Activated naive CD4-positive, alpha-beta T cell treated with anti-CD3 and anti-CD28 coated beads for 36 hours (primary cell): ENCODE data around the gene KIF1C. TPM values are rescaled to one million over a fixed set of nuclear protein-coding genes. Genes with fewer than 3 reads are reported as not detected.
A peak's percentile ranks its signal among the peaks of the same experiment; 100 is the strongest.

ENCODE experiments used
- CTCF ChIA-PET: fragments of 350-600 bp; sonication (Branson Sonifier 250); formaldehyde crosslinking; loops from one replicate; lab custom pipeline; 2021; ENCODE audit warnings: antibody characterized with exemption; lab: Charles Lee
- DNase-seq: peaks from one replicate; pipeline ENCODE4 v3.0.0-alpha.2; 2020
- H3K27ac Mint-ChIP-seq: one replicate; pipeline ENCODE4 v1.8.0; 2021; ENCODE audit warnings: mild to moderate bottlenecking, mixed read lengths
- H3K27me3 Mint-ChIP-seq: one replicate; pipeline ENCODE4 v1.8.0; 2021; ENCODE audit warnings: low read depth, mixed read lengths
- H3K36me3 Mint-ChIP-seq: one replicate; pipeline ENCODE4 v1.8.0; 2021; ENCODE audit warnings: low read depth, mixed read lengths
- H3K4me1 Mint-ChIP-seq: one replicate; pipeline ENCODE4 v1.8.0; 2021; ENCODE audit warnings: low read depth, mixed read lengths
- H3K4me3 Mint-ChIP-seq: one replicate; pipeline ENCODE4 v1.8.0; 2021; ENCODE audit warnings: mild to moderate bottlenecking, moderate library complexity, mixed read lengths
- H3K9me3 Mint-ChIP-seq: one replicate; pipeline ENCODE4 v1.8.0; 2021; ENCODE audit warnings: mixed read lengths
- intact Hi-C: fragments of 100-400 bp; cut with micrococcal nuclease; formaldehyde crosslinking; loops from one replicate; pipeline ENCODE4 v1.15.1; 2023
- total RNA-seq, 2 experiments: library from RNA; stranded (reverse); gene quantifications; one replicate each; pipeline ENCODE4 v1.2.3, GENCODE V29; 2021

Gene KIF1C
- total RNA-seq, 2 experiments from 2014 or later = 30.5 to 31.1 TPM

DNA sequence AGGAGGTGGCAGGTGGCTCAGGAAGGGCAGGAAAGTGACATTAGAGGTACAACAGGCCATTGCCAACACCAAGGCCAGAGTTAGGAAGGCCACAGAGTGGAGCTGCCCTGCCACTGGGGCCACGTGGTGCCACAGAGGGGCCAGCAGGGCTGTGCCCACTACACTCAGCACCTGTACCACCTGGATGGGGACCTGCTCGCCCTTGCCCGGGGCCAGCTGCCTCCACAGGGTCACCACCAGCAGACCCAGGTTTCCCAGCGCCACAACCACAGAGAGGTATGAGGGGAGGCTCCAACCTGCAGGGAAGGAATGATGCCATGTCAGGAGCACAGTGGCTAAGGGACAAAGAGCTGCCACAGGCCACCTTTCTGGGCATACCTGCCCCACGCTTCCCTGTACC is 36.3 kb downstream of the KIF1C start:
- Mint-ChIP-seq H3K9me3 (no peaks in the 10 kb centered on the region), H3K4me1 (peaks cover 14% of the 10 kb centered on the region), H3K27me3 (peaks cover 2% of the 10 kb centered on the region), H3K36me3 (no peaks in the 10 kb centered on the region), H3K4me3 (no peak overlapping the region), H3K27ac (no peak overlapping the region)
- DNase-seq = no peak
- intact Hi-C loops = no loop called here
- CTCF ChIA-PET = interaction anchor here (0.6 to 3.1 kb wide), 2 partner anchors 28 to 34 kb away, joined by 4 to 17 read pairs; no protein-coding TSS in a partner anchor

GRCh38 chr17:5034651-5035050 is 36.9 kb downstream of the KIF1C start:
- intact Hi-C loops = no loop called here
- Mint-ChIP-seq H3K27me3 (peaks cover 2% of the 10 kb centered on the region), H3K4me1 (peaks cover 14% of the 10 kb centered on the region), H3K4me3 (no peak overlapping the region), H3K27ac (no peak overlapping the region), H3K36me3 (no peaks in the 10 kb centered on the region), H3K9me3 (no peaks in the 10 kb centered on the region)
- CTCF ChIA-PET = interaction anchor here (0.6 to 3.1 kb wide), 2 partner anchors 27 to 33 kb away, joined by 4 to 17 read pairs; no protein-coding TSS in a partner anchor
- no peak for DNase-seq

GRCh38 chr17:5035315-5035714 is 37.6 kb downstream of the KIF1C start, which contains the start of gene SLC52A1:
TSS of gene SLC52A1 (minus strand) at chr17:5035426. CDS start at chr17:5034606, 820 bp downstream.
- H3K36me3 Mint-ChIP-seq = no peaks in the 10 kb centered on the region
- intact Hi-C loops = no loop called here
- H3K9me3 Mint-ChIP-seq = no peaks in the 10 kb centered on the region
- H3K27me3 Mint-ChIP-seq = peaks cover 2% of the 10 kb centered on the region
- H3K27ac Mint-ChIP-seq = no peak within 1 kb of the TSS
- no peak for DNase-seq
- H3K4me1 Mint-ChIP-seq = peaks cover 14% of the 10 kb centered on the region
- CTCF ChIA-PET = interaction anchor here (3.1 kb wide), 1 partner anchor 26 kb away, joined by 17 read pairs; no protein-coding TSS in a partner anchor
- H3K4me3 Mint-ChIP-seq = no peak within 1 kb of the TSS

GRCh38 chr17:5042157-5043022 is 44.6 kb downstream of the KIF1C start:
- no peaks in the 10 kb centered on the region for H3K9me3 Mint-ChIP-seq
- peak overlapping the region; percentile 77 for H3K4me3 Mint-ChIP-seq
- H3K27me3 Mint-ChIP-seq = no peaks in the 10 kb centered on the region
- peak; percentile 49 for DNase-seq
- no peaks in the 10 kb centered on the region for H3K36me3 Mint-ChIP-seq
- CTCF ChIA-PET = interaction anchor here (0.7 to 1.1 kb wide), 3 partner anchors 11 to 19 kb away, joined by 3 to 6 read pairs (median 4); no protein-coding TSS in a partner anchor
- H3K27ac Mint-ChIP-seq = peak overlapping the region; percentile 86
- intact Hi-C loops = loop anchor here (1.0 kb wide), 1 partner anchor 11 kb away; no protein-coding TSS in a partner anchor
- H3K4me1 Mint-ChIP-seq = peaks cover 34% of the 10 kb centered on the region

GRCh38 chr17:5043524-5043923 is 45.8 kb downstream of the KIF1C start:
- no peaks in the 10 kb centered on the region for H3K9me3 Mint-ChIP-seq
- DNase-seq = no peak
- H3K27me3 Mint-ChIP-seq = no peaks in the 10 kb centered on the region
- H3K4me3 Mint-ChIP-seq = no peak overlapping the region
- CTCF ChIA-PET = no interaction called here
- peaks cover 44% of the 10 kb centered on the region for H3K4me1 Mint-ChIP-seq
- H3K36me3 Mint-ChIP-seq = no peaks in the 10 kb centered on the region
- intact Hi-C loops = no loop called here
- no peak overlapping the region for H3K27ac Mint-ChIP-seq

GRCh38 chr17:5044630-5045029 is 46.9 kb downstream of the KIF1C start:
- intact Hi-C loops = no loop called here
- CTCF ChIA-PET = interaction anchor here (0.5 to 3.3 kb wide), 2 partner anchors 17 to 18 kb away, joined by 4 to 14 read pairs; no protein-coding TSS in a partner anchor
- no peak for DNase-seq
- peaks cover 54% of the 10 kb centered on the region for H3K4me1 Mint-ChIP-seq
- H3K36me3 Mint-ChIP-seq = no peaks in the 10 kb centered on the region
- no peaks in the 10 kb centered on the region for H3K9me3 Mint-ChIP-seq
- H3K27me3 Mint-ChIP-seq = no peaks in the 10 kb centered on the region
- no peak overlapping the region for H3K27ac Mint-ChIP-seq
- no peak overlapping the region for H3K4me3 Mint-ChIP-seq

- DNase-seq = no peak
- H3K27me3 Mint-ChIP-seq = no peaks in the 10 kb centered on the region
- intact Hi-C loops = no loop called here
- H3K4me1 Mint-ChIP-seq = peaks cover 57% of the 10 kb centered on the region
- no peak overlapping the region for H3K27ac Mint-ChIP-seq
- CTCF ChIA-PET = interaction anchor here (0.6 to 3.3 kb wide), 5 partner anchors 9 to 87 kb away, joined by 3 to 14 read pairs (median 3); no protein-coding TSS in a partner anchor
- no peak overlapping the region for H3K4me3 Mint-ChIP-seq
- no peaks in the 10 kb centered on the region for H3K9me3 Mint-ChIP-seq
- no peaks in the 10 kb centered on the region for H3K36me3 Mint-ChIP-seq
These were observed 47.7 kb downstream of the KIF1C start for GRCh38 chr17:5045496-5045895.

- no peaks in the 10 kb centered on the region for H3K36me3 Mint-ChIP-seq
- H3K27ac Mint-ChIP-seq = peak overlapping the region; percentile 50
- intact Hi-C loops = no loop called here
- no peaks in the 10 kb centered on the region for H3K27me3 Mint-ChIP-seq
- no peak for DNase-seq
- no peak overlapping the region for H3K4me3 Mint-ChIP-seq
- no peaks in the 10 kb centered on the region for H3K9me3 Mint-ChIP-seq
- peaks cover 51% of the 10 kb centered on the region for H3K4me1 Mint-ChIP-seq
- CTCF ChIA-PET = interaction anchor here (0.6 to 1.2 kb wide), 4 partner anchors 9 to 19 kb away, joined by 3 to 5 read pairs (median 4); no protein-coding TSS in a partner anchor
These were observed 49.7 kb downstream of the KIF1C start for GRCh38 chr17:5047446-5047845.

- Mint-ChIP-seq H3K27me3 (no peaks in the 10 kb centered on the region), H3K4me1 (peaks cover 43% of the 10 kb centered on the region), H3K36me3 (no peaks in the 10 kb centered on the region), H3K9me3 (no peaks in the 10 kb centered on the region), H3K27ac (peak overlapping the region; percentile 2), H3K4me3 (no peak overlapping the region)
- intact Hi-C loops = no loop called here
- CTCF ChIA-PET = interaction anchor here (0.6 to 1.7 kb wide), 6 partner anchors 17 to 253 kb away, joined by 3 to 5 read pairs (median 4); partner anchors contain the start of gene PSMB6
- peak; percentile 74 for DNase-seq
These were observed 51.6 kb downstream of the KIF1C start for GRCh38 chr17:5049314-5049841.

- Mint-ChIP-seq H3K27me3 (no peaks in the 10 kb centered on the region), H3K4me3 (no peak overlapping the region), H3K27ac (no peak overlapping the region), H3K9me3 (no peaks in the 10 kb centered on the region), H3K36me3 (no peaks in the 10 kb centered on the region), H3K4me1 (peaks cover 34% of the 10 kb centered on the region)
- CTCF ChIA-PET = interaction anchor here (0.7 to 2.1 kb wide), 3 partner anchors 12 to 254 kb away, joined by 3 to 8 read pairs (median 4); partner anchors contain the start of gene PSMB6
- no peak for DNase-seq
- intact Hi-C loops = no loop called here
These were observed 52.5 kb downstream of the KIF1C start for GRCh38 chr17:5050278-5050677.

- no peak for DNase-seq
- H3K4me3 Mint-ChIP-seq = no peak overlapping the region
- intact Hi-C loops = no loop called here
- no peaks in the 10 kb centered on the region for H3K36me3 Mint-ChIP-seq
- CTCF ChIA-PET = interaction anchor here (1.2 kb wide), 1 partner anchor 25 kb away, joined by 3 read pairs; no protein-coding TSS in a partner anchor
- no peaks in the 10 kb centered on the region for H3K4me1 Mint-ChIP-seq
- H3K27me3 Mint-ChIP-seq = no peaks in the 10 kb centered on the region
- H3K9me3 Mint-ChIP-seq = no peaks in the 10 kb centered on the region
- no peak overlapping the region for H3K27ac Mint-ChIP-seq
These were observed 57.8 kb downstream of the KIF1C start for GRCh38 chr17:5055543-5055942.

GRCh38 chr17:5065227-5065744 is 67.5 kb downstream of the KIF1C start:
- intact Hi-C loops = no loop called here
- Mint-ChIP-seq H3K4me1 (no peaks in the 10 kb centered on the region), H3K4me3 (no peak overlapping the region), H3K27ac (no peak overlapping the region), H3K27me3 (no peaks in the 10 kb centered on the region), H3K36me3 (no peaks in the 10 kb centered on the region), H3K9me3 (no peaks in the 10 kb centered on the region)
- CTCF ChIA-PET = interaction anchor here (1.2 to 5.0 kb wide), 2 partner anchors 35 to 156 kb away, joined by 3 to 58 read pairs; no protein-coding TSS in a partner anchor
- no peak for DNase-seq
